ENCODE data around the gene AGTRAP. TPM values are rescaled to one million over a fixed set of nuclear protein-coding genes. Genes with fewer than 3 reads are reported as not detected.

AGTRAP gene
- total and polyA plus RNA-seq, 2 donors (not counting 3 experiments of a cell fraction or from before 2014, with no cell fraction given), result 41.6 to 101 TPM

DNA sequence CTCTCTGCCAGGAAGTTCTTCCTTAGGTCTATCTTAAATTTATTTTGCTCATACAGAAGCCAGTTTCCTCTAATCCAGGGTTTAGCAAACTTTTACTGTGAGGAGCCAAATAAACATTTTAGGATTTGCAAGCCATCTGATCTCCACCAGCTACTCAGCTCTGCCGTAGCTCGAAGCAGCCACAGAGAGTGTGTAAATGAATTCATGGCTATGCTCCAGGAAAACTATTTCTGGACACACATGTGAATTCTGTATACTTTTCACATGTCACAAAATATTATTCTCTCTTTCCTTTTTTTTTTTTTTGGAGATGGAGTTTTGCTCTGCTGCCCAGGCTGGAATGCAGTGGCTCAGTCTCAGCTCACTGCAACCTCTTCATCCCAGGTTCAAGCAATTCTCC is 13.4 kb upstream of the AGTRAP start:
- TF ChIP-seq POLR2AphosphoS5 (IDR thresholded peaks at IDR 0.05; ENCODE audit: insufficient read depth, low read depth, low read length) (no peak), FOS (IDR thresholded peaks at IDR 0.05; ENCODE audit: borderline replicate concordance, insufficient read depth, low read length) (no peak), CTCF (IDR thresholded peaks at IDR 0.05; ENCODE audit: extremely low read depth in 1 of 2, insufficient read depth in 1 of 2, low read depth in 1 of 2, low read length in 2 of 2) (no peak), MYC (IDR thresholded peaks at IDR 0.05; ENCODE audit: low read depth, low read length) (no peak), POLR2A (IDR thresholded peaks at IDR 0.05; ENCODE audit: low read depth, low read length) (no peak), EZH2 (IDR thresholded peaks at IDR 0.05; ENCODE audit: borderline replicate concordance, low read depth, low read length, severe bottlenecking) (no peak), GATA2 (IDR thresholded peaks at IDR 0.05; ENCODE audit: insufficient read depth, insufficient read length, low read depth, low read length) (no peak), JUN (IDR thresholded peaks at IDR 0.05; ENCODE audit: borderline replicate concordance, insufficient read depth, insufficient read length, low read depth) (no peak)
- TF ChIP-seq, protein P1, sequence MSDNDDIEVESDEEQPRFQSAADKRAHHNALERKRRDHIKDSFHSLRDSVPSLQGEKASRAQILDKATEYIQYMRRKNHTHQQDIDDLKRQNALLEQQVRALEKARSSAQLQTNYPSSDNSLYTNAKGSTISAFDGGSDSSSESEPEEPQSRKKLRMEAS (IDR thresholded peaks at IDR 0.05; ENCODE audit: insufficient read depth, insufficient read length), result no peak
- peaks cover 0 to 4% of the 10 kb centered on the region in 2 experiments for H3K27me3 ChIP-seq (ENCODE audit: control insufficient read depth in 2 of 2, insufficient read depth in 2 of 2, low read length in 2 of 2)
- no TSS peak for BruUV-seq (replicated peaks)
- DNase-seq (ENCODE audit: low read depth, low spot score), result no peak
- no peaks in the 10 kb centered on the region for H4K20me1 ChIP-seq (replicated peaks; ENCODE audit: control insufficient read depth, extremely low read depth, insufficient read depth, low read length)
- H3K27ac ChIP-seq (ENCODE audit: insufficient read depth, low read depth, low read length), result no peak overlapping the region
- dilution Hi-C loops (cut with MboI; ENCODE audit: extremely low pct_ligation_motif_present, low sequenced_read_pairs) (no loop called here), intact Hi-C loops (cut with micrococcal nuclease) (no loop called here)
- H3K9me3 ChIP-seq (replicated peaks; ENCODE audit: control insufficient read depth, insufficient read depth, low read length), result no peaks in the 10 kb centered on the region
- CTCF ChIA-PET, result interaction anchor here (0.7 to 9.8 kb wide), 8 partner anchors 11 to 685 kb away, joined by 3 to 170 read pairs (median 4); partner anchors contain the start of gene FBXO6
- no peak overlapping the region for H3K9ac ChIP-seq (replicated peaks; ENCODE audit: extremely low read depth, insufficient read depth, low read length)
- H2AFZ ChIP-seq (ENCODE audit: low read depth, low read length), result no peak overlapping the region
- H3K36me3 ChIP-seq (ENCODE audit: control insufficient read depth in 2 of 2, extremely low read depth in 1 of 2, insufficient read depth in 2 of 2, low read length in 2 of 2), result no peaks in the 10 kb centered on the region
- H3K79me2 ChIP-seq (ENCODE audit: control insufficient read depth, insufficient read depth, low read length), result no peaks in the 10 kb centered on the region
- H3K4me3 ChIP-seq (replicated peaks in 1 of 3; ENCODE audit: insufficient read depth in 1 of 3, low read depth in 1 of 3, low read length in 3 of 3), result no peak overlapping the region
- no peak for FAIRE-seq
- POLR2A ChIA-PET, result no interaction called here
- H3K9me1 ChIP-seq (replicated peaks; ENCODE audit: control insufficient read depth, extremely low read depth, insufficient read depth, low read length), result no peaks in the 10 kb centered on the region
- H3K4me1 ChIP-seq (ENCODE audit: control insufficient read depth, extremely low read depth, insufficient read depth, low read length), result peaks cover 4% of the 10 kb centered on the region
- no peak overlapping the region for H3K4me2 ChIP-seq (ENCODE audit: insufficient read depth, low read length)
